HepG2 (cell line): ENCODE measurements around the gene SMIM21. TPM values are rescaled to one million over a fixed set of nuclear protein-coding genes. Genes with fewer than 3 reads are reported as not detected.

Experiments
- ATAC-seq: fragments of 200-7000 bp; cut with Tn5 transposase; 3 replicates; pipeline ENCODE4 v1.9.1; 2020; ENCODE audit warnings: mild to moderate bottlenecking, moderate library complexity
- BruUV-seq: library from RNA; stranded (reverse); fragments of 400-500 nt; replicated peaks from 2 replicates; lab custom pipeline; 2021; lab: Mats Ljungman, UMichigan
- CTCF ChIA-PET: fragments of 300-600 bp; formaldehyde crosslinking; extraction: SDS; loops from one replicate; lab custom pipeline; 2021; ENCODE audit warnings: low total read pairs, inconsistent platforms, low intra/inter-chr PET ratio; lab: Yijun Ruan, JAX
- POLR2A ChIA-PET: fragments of 350-600 bp; sonication (Branson Sonifier 250); formaldehyde crosslinking; loops from one replicate; lab custom pipeline; 2020; ENCODE audit warnings: antibody characterized with exemption, inconsistent platforms; lab: Yijun Ruan, JAX
- DNase-seq: peaks from one replicate; pipeline ENCODE4 v3.0.0-alpha.2; 2015; ENCODE audit warnings: low spot score
- FAIRE-seq: peaks from 3 replicates; lab custom pipeline; 2011; peaks lifted over from hg19 to GRCh38; lab: Jason Lieb, UNC
- H2AFZ ChIP-seq: one replicate; pipeline ENCODE4 v1.6.1; 2011; ENCODE audit warnings: low read length, inconsistent platforms
- H3K27ac ChIP-seq: fragments of 300-600 bp; 3 replicates; pipeline ENCODE4 v1.8.0; 2011; ENCODE audit warnings: mixed run types, mild to moderate bottlenecking, mixed read lengths, low read length, inconsistent platforms; ENCODE audit not compliant: insufficient read depth; ENCODE audit errors: extremely low read length
- H3K27me3 ChIP-seq, 2 experiments: fragments of 200-600 bp in 1 of 2; 2 replicates in 1 of 2; 3 replicates in 1 of 2; pipeline versions ENCODE4 v1.6.0 to v1.8.0; 2011; ENCODE audit warnings: low read length in 2 of 2, mild to moderate bottlenecking in 2 of 2, moderate library complexity in 2 of 2, inconsistent platforms in 1 of 2; ENCODE audit not compliant: insufficient read depth in 2 of 2, control insufficient read depth in 1 of 2
- H3K36me3 ChIP-seq, 2 experiments: fragments of 200-600 bp in 1 of 2; replicated peaks in 1 of 2; 2 replicates in 1 of 2; 3 replicates in 1 of 2; pipeline versions ENCODE4 v1.5.1 to v1.8.0; 2011; ENCODE audit warnings: low read length in 2 of 2, inconsistent platforms in 1 of 2; ENCODE audit not compliant: insufficient read depth in 2 of 2, control insufficient read depth in 1 of 2
- H3K4me1 ChIP-seq: 2 replicates; pipeline ENCODE4 v1.5.1; 2012; ENCODE audit warnings: low read length, inconsistent platforms; ENCODE audit not compliant: insufficient read depth
- H3K4me2 ChIP-seq: 2 replicates; pipeline ENCODE4 v1.6.0; 2011; ENCODE audit warnings: low read depth, low read length, inconsistent platforms
- H3K4me3 ChIP-seq, 3 experiments: fragments of 200-600 bp in 1 of 3; sonication (generic), shearing (Covaris generic) in 1 of 3; replicated peaks in 1 of 3; 2 replicates each; pipeline ENCODE4 v1.5.1; 2011 to 2016; ENCODE audit warnings: low read length in 3 of 3, inconsistent platforms in 2 of 3, low read depth in 2 of 3, mild to moderate bottlenecking in 2 of 3, control low read depth in 1 of 3, mixed read lengths in 1 of 3; ENCODE audit not compliant: insufficient read depth in 1 of 3
- H3K79me2 ChIP-seq: one replicate; pipeline ENCODE4 v1.6.1; 2011; ENCODE audit warnings: low read length, inconsistent platforms; ENCODE audit not compliant: insufficient read depth
- H3K9ac ChIP-seq: 2 replicates; pipeline ENCODE4 v1.6.0; 2011; ENCODE audit warnings: mild to moderate bottlenecking, low read depth, low read length, inconsistent platforms; ENCODE audit not compliant: insufficient read depth
- H3K9me3 ChIP-seq: 2 replicates; pipeline ENCODE4 v1.5.1; 2012; ENCODE audit warnings: mild to moderate bottlenecking, low read length
- H4K20me1 ChIP-seq: 2 replicates; pipeline ENCODE4 v1.6.0; 2011; ENCODE audit warnings: inconsistent platforms, mild to moderate bottlenecking, low read length, moderate library complexity; ENCODE audit not compliant: insufficient read depth
- CERS6 ChIP-seq: sonication (generic); formaldehyde crosslinking; IDR thresholded peaks from 2 replicates; pipeline ENCODE4 v1.5.0; 2020; ENCODE audit warnings: missing genetic modification reagents
- CSRNP1 ChIP-seq: sonication (generic); formaldehyde crosslinking; IDR thresholded peaks from 2 replicates; pipeline ENCODE4 v1.8.1; 2023; ENCODE audit warnings: mild to moderate bottlenecking, missing genetic modification reagents
- HNF4G ChIP-seq, 2 experiments: sonication (generic) in 1 of 2; formaldehyde crosslinking in 1 of 2; IDR thresholded peaks; 2 replicates each; pipeline versions ENCODE4 v1.4.0 to v1.6.1; 2011 to 2020; ENCODE audit warnings: borderline replicate concordance in 2 of 2, low read depth in 2 of 2, mild to moderate bottlenecking in 2 of 2, low read length in 1 of 2, missing genetic modification reagents in 1 of 2, moderate library complexity in 1 of 2
- JDP2 ChIP-seq: sonication (generic); formaldehyde crosslinking; IDR thresholded peaks from 2 replicates; pipeline ENCODE4 v1.8.1; 2022; ENCODE audit warnings: missing genetic modification reagents, borderline replicate concordance
- ZNF503 ChIP-seq: sonication (generic); formaldehyde crosslinking; IDR thresholded peaks from 2 replicates; pipeline ENCODE4 v1.4.0; 2020; ENCODE audit warnings: missing genetic modification reagents
- ZNF557 ChIP-seq: sonication (generic); formaldehyde crosslinking; IDR thresholded peaks from 2 replicates; pipeline ENCODE4 v1.4.0; 2020; ENCODE audit warnings: missing genetic modification reagents
- ZNF570 ChIP-seq: sonication (generic); formaldehyde crosslinking; IDR thresholded peaks from 2 replicates; pipeline ENCODE4 v1.4.0; 2020; ENCODE audit warnings: mild to moderate bottlenecking, missing genetic modification reagents, borderline replicate concordance
- ZNF605 ChIP-seq: sonication (generic); formaldehyde crosslinking; IDR thresholded peaks from 2 replicates; pipeline ENCODE4 v1.8.0; 2022; ENCODE audit warnings: mild to moderate bottlenecking, missing genetic modification reagents
- ZNF674 ChIP-seq: sonication (generic); formaldehyde crosslinking; IDR thresholded peaks from 2 replicates; pipeline ENCODE4 v1.5.0; 2020; ENCODE audit warnings: low read depth, mild to moderate bottlenecking, missing genetic modification reagents
- WGBS: methylation state at CpG from one replicate; pipeline ENCODE4 v1.1.6; 2017; ENCODE audit warnings: low lambda C conversion rate; 5-methylcytosine and 5-hydroxymethylcytosine counted together
- in situ Hi-C: cut with HindIII; loops from 2 replicates; pipeline ENCODE4 v1.10.0; 2017; ENCODE audit warnings: low pct_unique_long_range_greater_than_20kb; ENCODE audit not compliant: extremely low pct_ligation_motif_present
- intact Hi-C: fragments of 100-400 bp; cut with micrococcal nuclease; formaldehyde crosslinking; loops from one replicate; pipeline ENCODE4 v1.10.0; 2022; ENCODE audit not compliant: unreplicated experiment
- polyA plus RNA-seq, 8 experiments: library from polyadenylated mRNA; depleted of rRNA in 3 of 8; stranded (reverse) in 7 of 8; unstranded in 1 of 8; fragments of >200 nt; fragmentation: Illumina TruSeq in 4 of 8; extraction: Trizol in 4 of 8; gene quantifications; 2 replicates each; pipeline versions ENCODE4 v1.2.1 to v1.2.3, GENCODE V29; 2011 to 2016; ENCODE audit warnings: low read depth in 4 of 8, missing spikeins in 1 of 8, mixed read lengths in 1 of 8; ENCODE audit not compliant: insufficient read depth in 1 of 8
- total RNA-seq, 5 experiments: library from RNA; depleted of rRNA; stranded (reverse); fragments of >200 nt; fragmentation: Illumina TruSeq; extraction: Trizol; gene quantifications; 2 replicates each; pipeline ENCODE4 v1.2.3, GENCODE V29; 2016; ENCODE audit warnings: low read depth in 1 of 5
- TF ChIP-seq, protein P1 (sequence below): sonication (generic); formaldehyde crosslinking; conservative IDR thresholded peaks from 2 replicates; pipeline ENCODE4 v1.4.0; 2020; ENCODE audit warnings: missing genetic modification reagents

Gene SMIM21
- total and polyA plus RNA-seq, 2 of the 13 experiments (the other 11 are each of a cell fraction or from before 2014, with no cell fraction given): not detected

DNA sequence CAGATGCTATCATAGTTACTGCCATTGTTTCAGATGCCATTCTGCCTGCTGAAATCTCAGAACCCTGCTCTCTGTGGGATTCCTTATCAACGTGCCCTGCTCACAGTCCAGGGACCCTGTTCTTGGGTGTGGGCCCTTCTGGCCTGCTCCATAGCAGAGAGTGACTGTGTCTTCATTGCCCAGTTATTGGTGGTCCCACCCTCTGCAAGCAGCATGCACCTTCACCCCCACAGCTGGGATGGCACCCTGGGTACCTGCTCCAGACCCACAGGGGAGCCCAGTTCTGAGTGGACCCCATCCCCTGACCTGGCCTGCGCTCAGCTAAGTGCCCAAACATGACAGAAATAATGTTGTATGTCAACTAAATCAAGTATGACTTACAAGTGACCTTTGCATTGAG lies 36.6 kb downstream of the SMIM21 start (continued):
- no peak for TF ChIP-seq ZNF557 (CRISPR knock-in tag)
- no peak for TF ChIP-seq HNF4G (IDR thresholded peaks at IDR 0.05; ENCODE audit: borderline replicate concordance, low read depth, low read length)
- no peak for TF ChIP-seq HNF4G (CRISPR knock-in tag; IDR thresholded peaks at IDR 0.05; ENCODE audit: borderline replicate concordance, low read depth)
- no peak for TF ChIP-seq ZNF674 (CRISPR knock-in tag)
- TF ChIP-seq JDP2 (CRISPR knock-in tag): no peak
- TF ChIP-seq, protein P1, sequence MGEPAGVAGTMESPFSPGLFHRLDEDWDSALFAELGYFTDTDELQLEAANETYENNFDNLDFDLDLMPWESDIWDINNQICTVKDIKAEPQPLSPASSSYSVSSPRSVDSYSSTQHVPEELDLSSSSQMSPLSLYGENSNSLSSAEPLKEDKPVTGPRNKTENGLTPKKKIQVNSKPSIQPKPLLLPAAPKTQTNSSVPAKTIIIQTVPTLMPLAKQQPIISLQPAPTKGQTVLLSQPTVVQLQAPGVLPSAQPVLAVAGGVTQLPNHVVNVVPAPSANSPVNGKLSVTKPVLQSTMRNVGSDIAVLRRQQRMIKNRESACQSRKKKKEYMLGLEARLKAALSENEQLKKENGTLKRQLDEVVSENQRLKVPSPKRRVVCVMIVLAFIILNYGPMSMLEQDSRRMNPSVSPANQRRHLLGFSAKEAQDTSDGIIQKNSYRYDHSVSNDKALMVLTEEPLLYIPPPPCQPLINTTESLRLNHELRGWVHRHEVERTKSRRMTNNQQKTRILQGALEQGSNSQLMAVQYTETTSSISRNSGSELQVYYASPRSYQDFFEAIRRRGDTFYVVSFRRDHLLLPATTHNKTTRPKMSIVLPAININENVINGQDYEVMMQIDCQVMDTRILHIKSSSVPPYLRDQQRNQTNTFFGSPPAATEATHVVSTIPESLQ (CRISPR knock-in tag): no peak
- TF ChIP-seq ZNF503 (CRISPR knock-in tag): no peak

DNA sequence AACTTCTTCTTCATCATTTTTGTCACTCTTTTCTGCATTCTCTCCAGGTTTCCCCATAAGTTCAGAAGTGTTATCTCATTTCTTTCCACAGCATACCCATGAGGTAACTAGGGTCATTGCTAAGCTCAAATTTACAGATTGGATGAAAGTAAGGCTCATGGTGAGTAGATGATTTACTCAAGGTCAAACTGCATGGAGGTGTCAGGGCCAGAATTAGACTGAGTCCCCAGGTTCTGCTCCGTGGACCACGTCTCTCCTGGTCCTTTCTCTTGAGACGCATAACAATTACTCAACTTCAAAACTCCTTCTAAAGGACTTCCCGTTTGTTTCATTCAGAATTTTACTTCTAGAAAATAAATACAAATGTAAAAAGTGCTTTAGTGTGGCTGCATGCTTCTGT lies 43.4 kb downstream of the SMIM21 start:
- 27% methylated on average over 4 of the region's 4 CpGs for WGBS
- H4K20me1 ChIP-seq: no peaks in the 10 kb centered on the region
- H3K79me2 ChIP-seq: no peaks in the 10 kb centered on the region
- H3K4me1 ChIP-seq: no peaks in the 10 kb centered on the region
- no peak overlapping the region for H2AFZ ChIP-seq
- no peak for DNase-seq
- no peak for FAIRE-seq
- BruUV-seq: no TSS peak
- in situ Hi-C loops: no loop called here
- ATAC-seq: no peak
- no peaks in the 10 kb centered on the region for H3K36me3 ChIP-seq
- no peak overlapping the region for H3K27ac ChIP-seq
- TF ChIP-seq CERS6 (CRISPR knock-in tag) (no peak), JDP2 (CRISPR knock-in tag) (no peak), ZNF570 (no peak), ZNF605 (no peak), CSRNP1 (CRISPR knock-in tag) (no peak)
- CTCF ChIA-PET: no interaction called here
- intact Hi-C loops: no loop called here
- no peak overlapping the region for H3K4me3 ChIP-seq
- POLR2A ChIA-PET: no interaction called here
- H3K4me2 ChIP-seq: no peak overlapping the region
- H3K9ac ChIP-seq: no peak overlapping the region
- H3K27me3 ChIP-seq: peaks cover 1 to 10% of the 10 kb centered on the region in 2 experiments; a peak in 2 of 5 replicates
- H3K9me3 ChIP-seq: no peaks in the 10 kb centered on the region
